Astrocyte of the cerebellum (primary cell): ENCODE results near the gene ANKLE2.

Experiments
- DNase-seq: peaks from one replicate; pipeline ENCODE4 v3.0.0-alpha.2; 2011; ENCODE audit warnings: low read depth
- H3K4me3 ChIP-seq: 2 replicates; pipeline ENCODE4 v1.5.1; 2011; ENCODE audit warnings: mild to moderate bottlenecking, low read depth, low read length, moderate library complexity
- in situ Hi-C: cut with HindIII; loops from 2 replicates; pipeline ENCODE4 v1.10.0; 2017; ENCODE audit warnings: low sequenced_read_pairs
- TF ChIP-seq, protein P1 (sequence below): IDR thresholded peaks from 2 replicates; pipeline ENCODE4 v1.5.1; 2012; ENCODE audit warnings: low read length, low read depth, moderate library complexity, mild to moderate bottlenecking; ENCODE audit errors: missing control alignments

The ANKLE2 gene

DNA sequence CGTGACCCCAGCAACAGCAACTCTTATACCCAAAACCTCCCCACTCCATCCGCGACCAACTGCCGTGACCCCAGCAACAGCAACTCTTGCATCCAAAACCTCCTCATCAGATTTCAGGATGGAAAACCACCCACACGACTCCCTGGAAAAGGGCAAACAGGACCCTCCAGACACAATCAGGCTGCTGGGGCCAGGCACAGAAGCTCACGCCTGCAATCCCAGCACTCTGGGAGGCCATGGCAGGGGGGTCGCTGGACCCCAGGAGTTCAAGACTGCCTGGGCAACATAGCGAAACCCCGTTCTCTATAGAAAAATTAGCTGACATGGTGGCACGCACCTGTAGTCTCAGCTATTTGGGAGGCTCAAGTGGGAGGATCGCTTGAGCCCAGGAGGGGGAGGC is 31.3 kb downstream of the ANKLE2 start:
- H3K4me3 ChIP-seq = no peak overlapping the region
- TF ChIP-seq, protein P1, sequence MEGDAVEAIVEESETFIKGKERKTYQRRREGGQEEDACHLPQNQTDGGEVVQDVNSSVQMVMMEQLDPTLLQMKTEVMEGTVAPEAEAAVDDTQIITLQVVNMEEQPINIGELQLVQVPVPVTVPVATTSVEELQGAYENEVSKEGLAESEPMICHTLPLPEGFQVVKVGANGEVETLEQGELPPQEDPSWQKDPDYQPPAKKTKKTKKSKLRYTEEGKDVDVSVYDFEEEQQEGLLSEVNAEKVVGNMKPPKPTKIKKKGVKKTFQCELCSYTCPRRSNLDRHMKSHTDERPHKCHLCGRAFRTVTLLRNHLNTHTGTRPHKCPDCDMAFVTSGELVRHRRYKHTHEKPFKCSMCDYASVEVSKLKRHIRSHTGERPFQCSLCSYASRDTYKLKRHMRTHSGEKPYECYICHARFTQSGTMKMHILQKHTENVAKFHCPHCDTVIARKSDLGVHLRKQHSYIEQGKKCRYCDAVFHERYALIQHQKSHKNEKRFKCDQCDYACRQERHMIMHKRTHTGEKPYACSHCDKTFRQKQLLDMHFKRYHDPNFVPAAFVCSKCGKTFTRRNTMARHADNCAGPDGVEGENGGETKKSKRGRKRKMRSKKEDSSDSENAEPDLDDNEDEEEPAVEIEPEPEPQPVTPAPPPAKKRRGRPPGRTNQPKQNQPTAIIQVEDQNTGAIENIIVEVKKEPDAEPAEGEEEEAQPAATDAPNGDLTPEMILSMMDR = no peak
- in situ Hi-C loops = no loop called here
- no peak for DNase-seq

DNA sequence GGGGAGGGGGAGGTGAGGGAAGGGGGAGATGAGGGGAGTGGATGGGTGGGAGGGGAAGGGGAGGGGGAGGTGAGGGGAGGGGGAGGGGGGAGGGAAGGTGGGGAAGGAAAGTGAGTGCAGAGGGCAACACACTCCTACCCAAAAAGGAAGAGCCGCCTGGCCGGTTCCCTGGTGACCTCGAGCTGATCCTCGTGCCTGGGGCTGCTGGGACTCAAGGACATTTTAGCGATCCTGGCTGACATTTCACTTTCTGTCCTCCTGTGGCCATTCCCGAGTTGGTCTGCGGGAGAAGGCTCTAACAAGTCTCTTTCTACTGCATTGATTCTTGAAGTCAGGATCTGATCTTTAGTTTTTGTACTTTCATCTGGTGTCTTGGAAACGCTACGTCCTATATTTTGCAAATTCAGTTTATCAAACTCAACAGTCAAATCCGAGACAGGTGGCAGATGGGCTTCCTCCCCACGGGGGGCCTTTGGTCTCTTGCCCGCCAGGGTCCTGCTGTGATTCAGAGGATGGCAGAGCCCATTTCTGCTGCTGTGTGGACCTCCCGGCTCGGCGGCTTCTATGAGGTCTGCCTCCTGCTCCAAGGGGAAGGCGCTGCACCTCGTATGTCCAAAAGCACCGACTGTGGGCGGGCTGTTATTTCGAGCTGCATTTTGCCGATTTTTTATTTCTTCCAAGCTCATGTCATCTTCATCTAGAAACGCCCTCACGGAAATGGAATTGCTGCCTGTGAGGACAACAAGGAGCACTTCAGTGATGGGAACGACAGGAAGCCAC is 31.9 kb downstream of the ANKLE2 start:
- DNase-seq = no peak
- in situ Hi-C loops = no loop called here
- H3K4me3 ChIP-seq = no peak overlapping the region
- TF ChIP-seq, protein P1 = no peak

DNA sequence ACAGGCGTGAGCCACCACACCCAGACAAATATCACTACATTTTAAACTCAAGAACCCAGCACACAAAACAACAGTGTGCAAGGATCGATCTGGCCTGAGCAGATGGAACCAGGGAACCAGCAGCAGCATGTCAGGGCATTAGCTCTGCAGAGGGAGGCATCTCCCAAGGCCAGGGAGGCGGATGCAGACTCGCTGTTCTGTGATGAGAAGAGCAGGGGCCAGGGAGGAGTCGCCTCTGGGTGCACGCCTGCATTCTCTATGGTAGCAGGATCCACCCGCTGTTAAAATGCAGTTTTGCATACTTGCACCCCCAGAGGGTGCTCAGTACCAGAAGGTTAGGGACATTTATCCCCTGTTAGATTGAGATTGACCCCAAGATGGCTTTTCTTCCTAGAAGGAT is 33.1 kb downstream of the ANKLE2 start:
- DNase-seq = no peak
- TF ChIP-seq, protein P1 = no peak
- in situ Hi-C loops = no loop called here
- no peak overlapping the region for H3K4me3 ChIP-seq

DNA sequence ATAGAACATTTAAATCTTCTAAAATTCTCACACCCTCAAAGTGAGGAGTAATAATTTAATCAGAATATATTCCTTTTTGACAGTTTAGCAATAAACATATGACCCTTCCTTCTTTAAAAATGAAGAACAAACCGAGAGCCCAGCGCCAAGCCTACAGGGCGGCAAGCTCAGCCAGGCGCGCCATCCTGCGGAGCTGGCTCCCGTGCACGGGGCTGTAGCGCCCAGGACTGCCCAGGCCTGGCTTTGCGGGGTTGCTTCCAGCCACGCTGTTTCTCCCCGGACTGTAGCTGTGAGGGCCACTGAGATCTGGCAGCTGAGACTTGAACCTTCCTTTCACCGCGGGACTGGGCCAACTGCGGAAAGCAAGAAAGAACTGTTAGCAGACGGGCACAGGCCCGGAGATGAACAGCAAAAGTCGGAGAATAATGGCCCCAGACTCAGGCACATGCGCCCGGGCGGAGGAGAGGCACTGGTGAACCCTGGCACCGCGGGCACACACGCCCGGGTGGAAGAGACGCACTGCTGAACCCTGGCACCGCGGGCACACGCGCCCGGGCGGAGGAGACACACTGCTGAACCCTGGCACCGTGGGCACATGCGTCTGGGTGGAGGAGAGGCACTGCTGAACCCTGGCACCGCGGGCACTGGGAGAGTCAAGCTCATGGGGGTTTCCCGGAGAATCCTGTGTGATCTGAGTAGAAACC is 34.4 kb downstream of the ANKLE2 start:
- TF ChIP-seq, protein P1 = no peak
- DNase-seq = no peak
- in situ Hi-C loops = no loop called here
- no peak overlapping the region for H3K4me3 ChIP-seq

DNA sequence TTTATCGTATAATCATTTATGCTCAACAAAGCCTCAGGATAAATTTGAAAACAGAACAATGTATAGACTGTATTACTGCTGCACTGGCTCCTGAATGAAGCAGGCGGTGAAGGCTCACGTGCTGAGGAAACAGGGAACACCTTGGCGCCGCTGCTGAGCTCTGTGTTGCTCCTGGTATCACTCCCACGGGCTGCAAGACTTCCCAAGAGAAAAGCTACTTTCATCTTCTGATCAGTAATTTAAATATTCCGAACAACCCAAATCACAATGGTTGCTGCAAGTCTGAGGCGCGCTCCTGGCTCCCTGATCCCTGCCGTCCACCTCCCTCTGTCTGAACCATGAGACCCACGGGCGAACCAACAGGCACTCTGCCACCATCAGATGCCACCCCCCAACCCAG is 35.2 kb downstream of the ANKLE2 start:
- TF ChIP-seq, protein P1 = no peak
- no peak overlapping the region for H3K4me3 ChIP-seq
- no peak for DNase-seq
- in situ Hi-C loops = no loop called here

DNA sequence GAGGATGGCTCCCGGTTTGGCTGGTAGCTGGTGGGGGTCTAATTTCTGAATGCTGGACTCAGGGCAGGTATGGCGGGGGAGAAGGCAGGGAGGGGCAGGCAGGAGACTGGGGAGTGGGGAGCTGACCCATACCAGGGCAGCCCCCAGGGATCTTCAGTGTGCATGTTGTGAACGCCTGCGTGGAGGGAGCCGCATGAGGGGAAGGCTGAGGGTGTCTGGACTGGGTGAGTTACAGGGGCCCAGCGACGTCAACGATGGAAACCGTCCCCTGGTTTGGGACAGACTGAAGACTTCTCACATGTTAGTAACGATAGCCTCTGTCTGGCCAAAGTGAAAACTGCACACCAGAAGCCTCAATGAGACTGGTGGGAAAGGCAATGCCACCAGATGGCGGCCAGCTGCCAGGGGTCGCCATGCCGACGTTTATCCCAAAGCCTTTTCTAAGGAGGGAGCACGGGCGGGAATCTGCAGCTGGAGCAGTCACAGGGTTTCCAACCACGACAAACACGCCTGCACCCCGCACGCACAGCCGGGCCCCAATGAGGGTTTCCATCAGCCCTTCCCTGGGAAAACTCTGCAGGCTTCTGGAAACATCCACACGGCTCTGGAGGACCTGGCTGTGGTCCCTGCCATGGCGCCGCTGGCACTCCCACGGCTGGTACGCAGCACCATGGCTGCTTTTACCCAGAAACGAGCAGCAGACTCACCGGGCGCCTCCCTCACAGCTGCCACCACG is 37.0 kb downstream of the ANKLE2 start:
- no peak overlapping the region for H3K4me3 ChIP-seq
- DNase-seq = no peak
- TF ChIP-seq, protein P1 = no peak
- in situ Hi-C loops = no loop called here
